HepG2 (cell line): ENCODE measurements around the gene SLC5A6. TPM values are rescaled to one million over a fixed set of nuclear protein-coding genes. Genes with fewer than 3 reads are reported as not detected.

Source experiments
- ELF1 ChIP-seq: sonication (generic); formaldehyde crosslinking; IDR thresholded peaks from 2 replicates; pipeline ENCODE4 v1.4.0; 2020; ENCODE audit warnings: missing genetic modification reagents
- MTF2 ChIP-seq: sonication (generic); formaldehyde crosslinking; IDR thresholded peaks from 2 replicates; pipeline ENCODE4 v1.5.0; 2020; ENCODE audit warnings: missing genetic modification reagents, borderline replicate concordance
- PHF21A ChIP-seq: sonication (generic); formaldehyde crosslinking; IDR thresholded peaks from 2 replicates; pipeline ENCODE4 v1.5.0; 2020; ENCODE audit warnings: mild to moderate bottlenecking, missing genetic modification reagents
- RBFOX2 ChIP-seq: fragments of 200-400 bp; formaldehyde crosslinking; IDR thresholded peaks from 2 replicates; pipeline ENCODE4 v1.6.1; 2017; ENCODE audit warnings: low read depth, mild to moderate bottlenecking, low read length
- SIX4 ChIP-seq: sonication (generic); formaldehyde crosslinking; IDR thresholded peaks from 2 replicates; pipeline ENCODE4 v1.4.0; 2020; ENCODE audit warnings: missing genetic modification reagents
- TBX3 ChIP-seq: fragments of 450-650 bp; IDR thresholded peaks from 2 replicates; pipeline ENCODE4 v1.6.1; 2017; ENCODE audit warnings: antibody characterized with exemption, mild to moderate bottlenecking, inconsistent platforms, borderline replicate concordance
- THAP11 ChIP-seq: IDR thresholded peaks from 2 replicates; pipeline ENCODE4 v1.6.1; 2016; ENCODE audit warnings: missing biosample characterization, missing genetic modification reagents
- ZFX ChIP-seq: sonication (generic); formaldehyde crosslinking; IDR thresholded peaks from 2 replicates; pipeline ENCODE4 v1.4.0; 2020; ENCODE audit warnings: mild to moderate bottlenecking, low read depth, missing genetic modification reagents, moderate library complexity
- ZNF10 ChIP-seq: sonication (generic); formaldehyde crosslinking; IDR thresholded peaks from 2 replicates; pipeline ENCODE4 v1.4.0; 2020; ENCODE audit warnings: mild to moderate bottlenecking, low read depth, missing genetic modification reagents, borderline replicate concordance
- ZNF207 ChIP-seq: fragments of 450-650 bp; IDR thresholded peaks from 2 replicates; pipeline ENCODE4 v1.6.1; 2016; ENCODE audit warnings: antibody characterized with exemption, borderline replicate concordance
- ZNF274 ChIP-seq: sonication (generic); formaldehyde crosslinking; IDR thresholded peaks from 2 replicates; pipeline ENCODE4 v1.5.1; 2020; ENCODE audit warnings: mild to moderate bottlenecking, missing genetic modification reagents
- ZNF350 ChIP-seq: sonication (generic); formaldehyde crosslinking; IDR thresholded peaks from 2 replicates; pipeline ENCODE4 v1.4.0; 2020; ENCODE audit warnings: mild to moderate bottlenecking, low read depth, missing genetic modification reagents, borderline replicate concordance
- ZNF670 ChIP-seq: sonication (generic); formaldehyde crosslinking; IDR thresholded peaks from 2 replicates; pipeline ENCODE4 v1.8.0; 2022; ENCODE audit warnings: mild to moderate bottlenecking, missing genetic modification reagents, borderline replicate concordance
- polyA plus RNA-seq, 8 experiments: library from polyadenylated mRNA; depleted of rRNA in 3 of 8; stranded (reverse) in 7 of 8; unstranded in 1 of 8; fragments of >200 nt; fragmentation: Illumina TruSeq in 4 of 8; extraction: Trizol in 4 of 8; gene quantifications; 2 replicates each; pipeline versions ENCODE4 v1.2.1 to v1.2.3, GENCODE V29; 2011 to 2016; ENCODE audit warnings: low read depth in 4 of 8, missing spikeins in 1 of 8, mixed read lengths in 1 of 8; ENCODE audit not compliant: insufficient read depth in 1 of 8
- total RNA-seq, 5 experiments: library from RNA; depleted of rRNA; stranded (reverse); fragments of >200 nt; fragmentation: Illumina TruSeq; extraction: Trizol; gene quantifications; 2 replicates each; pipeline ENCODE4 v1.2.3, GENCODE V29; 2016; ENCODE audit warnings: low read depth in 1 of 5
- TF ChIP-seq, protein P1 (sequence below): sonication (generic); formaldehyde crosslinking; IDR thresholded peaks from 2 replicates; pipeline ENCODE4 v1.5.0; 2020; ENCODE audit warnings: mild to moderate bottlenecking, missing genetic modification reagents, moderate library complexity
- TF ChIP-seq, protein P2 (sequence below): sonication (generic); formaldehyde crosslinking; IDR thresholded peaks from 2 replicates; pipeline ENCODE4 v1.5.0; 2020; ENCODE audit warnings: missing genetic modification reagents, mild to moderate bottlenecking, borderline replicate concordance
- TF ChIP-seq, protein P3 (sequence below): sonication (generic); formaldehyde crosslinking; IDR thresholded peaks from 2 replicates; pipeline ENCODE4 v1.4.0; 2020; ENCODE audit warnings: missing genetic modification reagents
- TF ChIP-seq, protein P4 (sequence below): sonication (generic); formaldehyde crosslinking; IDR thresholded peaks from 2 replicates; pipeline ENCODE4 v1.9.0; 2021; ENCODE audit warnings: missing genetic modification reagents, borderline replicate concordance
- TF ChIP-seq, protein P5 (sequence below): sonication (generic); formaldehyde crosslinking; IDR thresholded peaks from 2 replicates; pipeline ENCODE4 v1.8.0; 2022; ENCODE audit warnings: missing genetic modification reagents, low read depth, mild to moderate bottlenecking, borderline replicate concordance
- TF ChIP-seq, protein P6 (sequence below): sonication (generic); formaldehyde crosslinking; IDR thresholded peaks from 2 replicates; pipeline ENCODE4 v1.5.0; 2020; ENCODE audit warnings: missing genetic modification reagents

SLC5A6 gene
- total and polyA plus RNA-seq, 2 of the 13 experiments (the other 11 are each of a cell fraction or from before 2014, with no cell fraction given), result 135 to 417 TPM

DNA sequence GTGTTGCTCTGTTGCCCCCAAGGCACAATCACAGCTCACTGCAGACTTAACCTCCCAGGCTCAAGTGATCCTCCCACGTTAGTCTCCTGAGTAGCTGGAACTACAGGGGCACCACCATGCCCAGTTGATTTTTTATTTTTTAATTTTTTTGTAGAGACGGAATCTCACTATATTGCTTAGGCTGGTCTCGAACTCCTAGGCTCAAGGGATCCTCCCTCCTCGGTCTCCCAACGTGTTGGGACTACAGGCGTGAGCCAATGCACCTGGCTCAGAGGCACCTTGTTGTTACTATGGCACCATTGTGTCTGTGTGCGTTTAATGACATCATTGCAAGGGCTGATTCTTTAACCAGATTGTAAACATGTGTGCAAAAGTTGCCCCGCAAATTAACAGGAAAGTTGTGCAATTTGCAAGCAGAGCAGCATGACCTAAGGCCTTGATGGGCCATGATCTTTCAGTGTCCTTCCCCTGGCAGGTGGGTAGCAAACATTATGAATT lies 40.7 kb downstream of the SLC5A6 start (continued):
- TF ChIP-seq, protein P1, sequence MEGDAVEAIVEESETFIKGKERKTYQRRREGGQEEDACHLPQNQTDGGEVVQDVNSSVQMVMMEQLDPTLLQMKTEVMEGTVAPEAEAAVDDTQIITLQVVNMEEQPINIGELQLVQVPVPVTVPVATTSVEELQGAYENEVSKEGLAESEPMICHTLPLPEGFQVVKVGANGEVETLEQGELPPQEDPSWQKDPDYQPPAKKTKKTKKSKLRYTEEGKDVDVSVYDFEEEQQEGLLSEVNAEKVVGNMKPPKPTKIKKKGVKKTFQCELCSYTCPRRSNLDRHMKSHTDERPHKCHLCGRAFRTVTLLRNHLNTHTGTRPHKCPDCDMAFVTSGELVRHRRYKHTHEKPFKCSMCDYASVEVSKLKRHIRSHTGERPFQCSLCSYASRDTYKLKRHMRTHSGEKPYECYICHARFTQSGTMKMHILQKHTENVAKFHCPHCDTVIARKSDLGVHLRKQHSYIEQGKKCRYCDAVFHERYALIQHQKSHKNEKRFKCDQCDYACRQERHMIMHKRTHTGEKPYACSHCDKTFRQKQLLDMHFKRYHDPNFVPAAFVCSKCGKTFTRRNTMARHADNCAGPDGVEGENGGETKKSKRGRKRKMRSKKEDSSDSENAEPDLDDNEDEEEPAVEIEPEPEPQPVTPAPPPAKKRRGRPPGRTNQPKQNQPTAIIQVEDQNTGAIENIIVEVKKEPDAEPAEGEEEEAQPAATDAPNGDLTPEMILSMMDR (CRISPR knock-in tag), result 0 out of 2 replicates have a peak, but pooled peaks have one; percentile 4
- TF ChIP-seq, protein P2, sequence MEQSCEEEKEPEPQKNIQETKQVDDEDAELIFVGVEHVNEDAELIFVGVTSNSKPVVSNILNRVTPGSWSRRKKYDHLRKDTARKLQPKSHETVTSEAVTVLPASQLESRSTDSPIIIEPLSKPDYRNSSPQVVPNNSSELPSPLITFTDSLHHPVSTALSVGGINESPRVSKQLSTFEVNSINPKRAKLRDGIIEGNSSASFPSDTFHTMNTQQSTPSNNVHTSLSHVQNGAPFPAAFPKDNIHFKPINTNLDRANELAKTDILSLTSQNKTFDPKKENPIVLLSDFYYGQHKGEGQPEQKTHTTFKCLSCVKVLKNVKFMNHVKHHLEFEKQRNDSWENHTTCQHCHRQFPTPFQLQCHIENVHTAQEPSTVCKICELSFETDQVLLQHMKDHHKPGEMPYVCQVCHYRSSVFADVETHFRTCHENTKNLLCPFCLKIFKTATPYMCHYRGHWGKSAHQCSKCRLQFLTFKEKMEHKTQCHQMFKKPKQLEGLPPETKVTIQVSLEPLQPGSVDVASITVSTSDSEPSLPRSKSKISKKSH (CRISPR knock-in tag), result no peak
- peak; percentile 69 for TF ChIP-seq TBX3
- TF ChIP-seq MTF2, result no peak
- TF ChIP-seq ELF1 (CRISPR knock-in tag), result peak; percentile 70
- peak; percentile 34; the same call in 1 of the 2 replicates for TF ChIP-seq ZNF274 (CRISPR knock-in tag)
- TF ChIP-seq THAP11, result peak; percentile 86
- TF ChIP-seq, protein P3, sequence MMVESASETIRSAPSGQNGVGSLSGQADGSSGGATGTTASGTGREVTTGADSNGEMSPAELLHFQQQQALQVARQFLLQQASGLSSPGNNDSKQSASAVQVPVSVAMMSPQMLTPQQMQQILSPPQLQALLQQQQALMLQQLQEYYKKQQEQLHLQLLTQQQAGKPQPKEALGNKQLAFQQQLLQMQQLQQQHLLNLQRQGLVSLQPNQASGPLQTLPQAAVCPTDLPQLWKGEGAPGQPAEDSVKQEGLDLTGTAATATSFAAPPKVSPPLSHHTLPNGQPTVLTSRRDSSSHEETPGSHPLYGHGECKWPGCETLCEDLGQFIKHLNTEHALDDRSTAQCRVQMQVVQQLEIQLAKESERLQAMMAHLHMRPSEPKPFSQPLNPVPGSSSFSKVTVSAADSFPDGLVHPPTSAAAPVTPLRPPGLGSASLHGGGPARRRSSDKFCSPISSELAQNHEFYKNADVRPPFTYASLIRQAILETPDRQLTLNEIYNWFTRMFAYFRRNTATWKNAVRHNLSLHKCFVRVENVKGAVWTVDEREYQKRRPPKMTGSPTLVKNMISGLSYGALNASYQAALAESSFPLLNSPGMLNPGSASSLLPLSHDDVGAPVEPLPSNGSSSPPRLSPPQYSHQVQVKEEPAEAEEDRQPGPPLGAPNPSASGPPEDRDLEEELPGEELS (CRISPR knock-in tag), result peak; percentile 99
- TF ChIP-seq SIX4, result peak; percentile 80; the same call in 1 of the 2 replicates
- TF ChIP-seq ZNF10 (CRISPR knock-in tag), result no peak
- TF ChIP-seq RBFOX2, result no peak
- TF ChIP-seq, protein P4, sequence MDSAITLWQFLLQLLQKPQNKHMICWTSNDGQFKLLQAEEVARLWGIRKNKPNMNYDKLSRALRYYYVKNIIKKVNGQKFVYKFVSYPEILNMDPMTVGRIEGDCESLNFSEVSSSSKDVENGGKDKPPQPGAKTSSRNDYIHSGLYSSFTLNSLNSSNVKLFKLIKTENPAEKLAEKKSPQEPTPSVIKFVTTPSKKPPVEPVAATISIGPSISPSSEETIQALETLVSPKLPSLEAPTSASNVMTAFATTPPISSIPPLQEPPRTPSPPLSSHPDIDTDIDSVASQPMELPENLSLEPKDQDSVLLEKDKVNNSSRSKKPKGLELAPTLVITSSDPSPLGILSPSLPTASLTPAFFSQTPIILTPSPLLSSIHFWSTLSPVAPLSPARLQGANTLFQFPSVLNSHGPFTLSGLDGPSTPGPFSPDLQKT (CRISPR knock-in tag), result no peak
- TF ChIP-seq, protein P5, sequence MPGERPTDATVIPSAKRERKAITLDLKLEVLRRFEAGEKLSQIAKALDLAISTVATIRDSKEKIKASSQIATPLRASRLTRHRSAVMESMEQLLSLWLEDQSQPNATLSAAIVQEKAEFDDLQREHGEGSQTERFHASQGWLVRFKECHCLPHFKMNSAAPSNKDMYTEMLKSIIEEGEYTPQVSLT, result no peak
- TF ChIP-seq ZNF670 (CRISPR knock-in tag), result peak; percentile 97
- peak; percentile 76 for TF ChIP-seq ZFX (CRISPR knock-in tag)
- peak; percentile 72; the same call in 1 of the 2 replicates for TF ChIP-seq ZNF350 (CRISPR knock-in tag)
- no peak for TF ChIP-seq ZNF207
- TF ChIP-seq, protein P6, sequence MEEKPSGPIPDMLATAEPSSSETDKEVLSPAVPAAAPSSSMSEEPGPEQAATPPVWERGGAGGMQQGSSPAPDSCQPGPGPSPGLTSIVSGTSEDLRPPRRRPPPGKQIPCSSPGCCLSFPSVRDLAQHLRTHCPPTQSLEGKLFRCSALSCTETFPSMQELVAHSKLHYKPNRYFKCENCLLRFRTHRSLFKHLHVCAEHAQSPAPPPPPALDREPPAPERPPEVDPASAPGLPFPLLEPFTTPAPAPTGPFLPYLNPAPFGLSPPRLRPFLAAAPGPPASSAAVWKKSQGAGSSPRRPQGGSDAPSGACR (CRISPR knock-in tag), result 0 out of 2 replicates have a peak, but pooled peaks have one; percentile 79
- TF ChIP-seq PHF21A (CRISPR knock-in tag), result peak; percentile 87
